Sigmoid colon (tissue), 4 donors: Measurements from ENCODE around the gene HDAC2.

Experiments used
- CTCF ChIP-seq, 4 experiments: fragments of 450-650 bp in 3 of 4; fragments of 200-600 bp in 1 of 4; IDR thresholded peaks; one replicate each; pipeline ENCODE4 v1.5.1; 2016 to 2019; ENCODE audit warnings: antibody characterized with exemption in 4 of 4, mild to moderate bottlenecking in 3 of 4, moderate library complexity in 2 of 4
- EP300 ChIP-seq, 4 donors: sonication (generic); formaldehyde crosslinking; IDR thresholded peaks; one replicate each; pipeline ENCODE4 v1.6.1; 2017; ENCODE audit warnings: antibody characterized with exemption in 4 of 4
- POLR2A ChIP-seq, 2 donors: fragments of 450-650 bp; IDR thresholded peaks; one replicate each; pipeline ENCODE4 v1.6.1; 2016; ENCODE audit warnings: antibody characterized with exemption in 2 of 2, mild to moderate bottlenecking in 2 of 2, moderate library complexity in 2 of 2
- POLR2AphosphoS5 ChIP-seq, 4 donors: sonication (generic); formaldehyde crosslinking; IDR thresholded peaks; one replicate each; pipeline ENCODE4 v1.6.1; 2017; ENCODE audit warnings: antibody characterized with exemption in 4 of 4

DNA sequence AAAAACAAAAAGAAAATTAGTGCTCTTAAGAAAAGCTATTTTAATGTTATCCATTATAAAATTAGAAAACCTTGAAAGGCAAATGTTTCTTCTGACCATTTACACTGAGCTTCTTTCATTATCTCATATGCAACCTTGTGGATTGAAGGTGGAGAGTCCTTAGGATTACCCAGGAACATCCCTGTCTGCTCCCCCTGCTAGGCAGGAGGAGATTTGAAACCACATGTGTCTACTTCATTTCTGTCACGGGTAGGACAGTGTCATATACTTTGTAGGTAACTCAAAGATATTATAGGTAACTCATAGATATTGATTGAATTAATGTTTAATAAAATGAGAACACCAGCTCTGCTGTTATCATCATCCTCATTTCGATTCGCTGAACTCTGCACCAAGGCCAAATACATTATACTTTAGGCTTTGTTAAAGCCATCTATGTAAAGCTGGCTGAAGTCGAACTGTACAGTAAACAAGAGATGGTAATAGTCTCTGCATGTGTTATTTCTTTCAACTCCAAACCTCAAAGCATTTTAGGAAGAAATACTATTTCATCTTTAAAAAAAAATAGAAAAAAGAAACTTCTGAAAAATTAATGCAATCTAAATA lies 49.5 kb downstream of the HDAC2 start:
- TF ChIP-seq CTCF (IDR thresholded peaks at IDR 0.05) (no peak), POLR2A (IDR thresholded peaks at IDR 0.05) (no peak), POLR2AphosphoS5 (IDR thresholded peaks at IDR 0.05) (no peak), EP300 (IDR thresholded peaks at IDR 0.05) (no peak)
